Measurements from ENCODE around the gene ASIC4. TPM values are rescaled to one million over a fixed set of nuclear protein-coding genes. Genes with fewer than 3 reads are reported as not detected.

Gene ASIC4
- total RNA-seq, 1 donor from 2014 or later = not detected

DNA sequence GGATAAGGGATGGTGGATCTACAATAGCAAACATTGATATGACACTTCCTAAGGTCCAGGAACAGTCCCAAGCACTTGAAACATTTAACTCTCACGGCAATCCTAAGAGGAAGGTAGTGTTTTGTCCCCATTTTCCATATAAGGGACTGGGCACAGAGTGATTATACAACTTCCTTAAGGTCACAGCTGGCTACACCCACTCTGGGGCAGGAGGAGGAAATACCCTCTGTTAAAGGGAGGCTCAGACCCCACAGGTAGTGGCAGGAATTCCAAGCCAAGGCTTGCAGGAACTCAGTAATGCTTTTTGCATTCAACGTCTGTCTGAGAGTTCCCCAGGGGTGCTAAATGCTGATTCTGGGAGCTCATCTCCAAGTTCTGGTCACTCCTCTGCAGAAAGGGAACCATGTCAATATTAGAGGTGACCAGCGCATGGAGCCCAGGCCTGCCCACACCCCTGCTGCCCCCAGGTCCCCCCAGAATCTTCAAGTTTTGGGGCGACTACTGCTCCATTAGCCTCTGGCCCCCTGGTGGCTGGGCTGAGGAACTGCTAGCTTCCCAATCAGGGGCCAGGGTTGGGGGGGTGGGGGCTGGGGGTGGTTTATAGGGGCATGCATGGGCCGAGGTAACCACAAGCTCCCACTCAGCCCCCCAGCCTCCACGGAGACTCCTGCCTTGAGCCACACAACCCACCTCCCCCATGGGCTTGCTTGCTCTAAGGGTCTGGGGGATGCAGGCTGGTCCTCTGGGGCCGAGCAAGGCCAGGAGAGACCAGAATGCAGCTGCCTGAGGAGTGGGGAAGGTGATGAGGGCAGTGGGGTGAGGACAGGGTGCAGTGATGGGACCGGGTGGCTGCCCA lies 46.0 kb downstream of the ASIC4 start:
- no peak for DNase-seq (ENCODE audit: extremely low spot score in 2 of 2)
- H3K27ac ChIP-seq = no peak overlapping the region
- peaks cover 0 to 11% of the 10 kb centered on the region in 2 donors for H3K36me3 ChIP-seq
- TF ChIP-seq, protein P1, sequence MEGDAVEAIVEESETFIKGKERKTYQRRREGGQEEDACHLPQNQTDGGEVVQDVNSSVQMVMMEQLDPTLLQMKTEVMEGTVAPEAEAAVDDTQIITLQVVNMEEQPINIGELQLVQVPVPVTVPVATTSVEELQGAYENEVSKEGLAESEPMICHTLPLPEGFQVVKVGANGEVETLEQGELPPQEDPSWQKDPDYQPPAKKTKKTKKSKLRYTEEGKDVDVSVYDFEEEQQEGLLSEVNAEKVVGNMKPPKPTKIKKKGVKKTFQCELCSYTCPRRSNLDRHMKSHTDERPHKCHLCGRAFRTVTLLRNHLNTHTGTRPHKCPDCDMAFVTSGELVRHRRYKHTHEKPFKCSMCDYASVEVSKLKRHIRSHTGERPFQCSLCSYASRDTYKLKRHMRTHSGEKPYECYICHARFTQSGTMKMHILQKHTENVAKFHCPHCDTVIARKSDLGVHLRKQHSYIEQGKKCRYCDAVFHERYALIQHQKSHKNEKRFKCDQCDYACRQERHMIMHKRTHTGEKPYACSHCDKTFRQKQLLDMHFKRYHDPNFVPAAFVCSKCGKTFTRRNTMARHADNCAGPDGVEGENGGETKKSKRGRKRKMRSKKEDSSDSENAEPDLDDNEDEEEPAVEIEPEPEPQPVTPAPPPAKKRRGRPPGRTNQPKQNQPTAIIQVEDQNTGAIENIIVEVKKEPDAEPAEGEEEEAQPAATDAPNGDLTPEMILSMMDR (IDR thresholded peaks at IDR 0.05) = peak in 2 of 3 experiments; percentile 31 to 48
- TF ChIP-seq POLR2A (IDR thresholded peaks at IDR 0.05) = no peak
- no peaks in the 10 kb centered on the region for H3K4me1 ChIP-seq
- intact Hi-C loops (cut with DNase I) = no loop called here
- H3K4me3 ChIP-seq = no peak overlapping the region
- H3K27me3 ChIP-seq = no peaks in the 10 kb centered on the region
- no peaks in the 10 kb centered on the region for H3K9me3 ChIP-seq

GRCh38 chr2:219560893-219561178 lies 46.6 kb downstream of the ASIC4 start:
- TF ChIP-seq POLR2A (IDR thresholded peaks at IDR 0.05) = no peak
- TF ChIP-seq, protein P1 (IDR thresholded peaks at IDR 0.05) = no peak
- H3K27ac ChIP-seq = no peak overlapping the region
- H3K4me3 ChIP-seq = no peak overlapping the region
- H3K27me3 ChIP-seq = no peaks in the 10 kb centered on the region
- no peak for DNase-seq (ENCODE audit: extremely low spot score in 2 of 2)
- H3K36me3 ChIP-seq = peaks cover 0 to 11% of the 10 kb centered on the region in 2 donors
- no peaks in the 10 kb centered on the region for H3K9me3 ChIP-seq
- intact Hi-C loops (cut with DNase I) = no loop called here
- no peaks in the 10 kb centered on the region for H3K4me1 ChIP-seq

DNA sequence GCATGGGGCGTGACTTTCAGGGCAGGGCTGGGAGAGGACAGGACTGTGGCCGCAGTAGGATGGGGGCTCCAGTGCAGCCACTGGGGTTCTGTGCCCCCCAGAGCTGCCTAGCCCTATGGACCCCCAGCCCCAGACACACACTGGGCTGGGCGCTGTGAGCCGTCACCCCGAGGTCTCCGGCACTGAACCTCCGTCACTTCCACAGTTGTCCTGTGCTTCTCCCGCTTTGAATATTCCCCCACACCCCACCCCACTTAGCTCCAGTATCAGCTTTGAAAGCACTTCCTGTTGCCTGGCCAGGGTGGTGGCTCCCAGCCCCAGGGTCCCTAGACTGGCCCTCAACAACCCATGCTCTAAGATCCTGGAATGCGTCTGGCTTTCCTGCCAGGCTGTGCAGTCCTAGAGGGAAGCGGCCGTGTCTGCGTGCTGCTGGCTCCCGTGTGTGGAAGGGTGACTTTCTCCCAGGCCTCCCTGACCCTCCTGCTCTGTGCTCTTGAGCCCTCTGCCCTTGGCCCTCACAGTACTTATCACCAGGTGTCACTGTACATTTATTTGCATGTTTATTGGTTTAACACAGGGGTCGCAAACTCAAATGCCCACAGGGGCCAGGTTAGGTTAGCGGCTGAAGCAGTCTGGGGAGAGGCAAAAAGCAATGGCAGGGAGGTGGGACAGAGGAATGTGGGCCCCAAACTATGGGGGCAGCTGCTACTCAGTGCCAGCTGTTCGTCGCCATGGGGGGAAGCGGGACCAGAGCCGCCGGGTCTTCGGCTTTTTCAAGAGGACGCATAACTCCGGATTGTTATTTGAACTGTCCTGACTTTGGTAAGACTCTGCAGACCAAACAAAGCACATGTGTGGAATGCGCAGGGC lies 47.1 kb downstream of the ASIC4 start:
- DNase-seq (ENCODE audit: extremely low spot score in 2 of 2) = no peak

DNA sequence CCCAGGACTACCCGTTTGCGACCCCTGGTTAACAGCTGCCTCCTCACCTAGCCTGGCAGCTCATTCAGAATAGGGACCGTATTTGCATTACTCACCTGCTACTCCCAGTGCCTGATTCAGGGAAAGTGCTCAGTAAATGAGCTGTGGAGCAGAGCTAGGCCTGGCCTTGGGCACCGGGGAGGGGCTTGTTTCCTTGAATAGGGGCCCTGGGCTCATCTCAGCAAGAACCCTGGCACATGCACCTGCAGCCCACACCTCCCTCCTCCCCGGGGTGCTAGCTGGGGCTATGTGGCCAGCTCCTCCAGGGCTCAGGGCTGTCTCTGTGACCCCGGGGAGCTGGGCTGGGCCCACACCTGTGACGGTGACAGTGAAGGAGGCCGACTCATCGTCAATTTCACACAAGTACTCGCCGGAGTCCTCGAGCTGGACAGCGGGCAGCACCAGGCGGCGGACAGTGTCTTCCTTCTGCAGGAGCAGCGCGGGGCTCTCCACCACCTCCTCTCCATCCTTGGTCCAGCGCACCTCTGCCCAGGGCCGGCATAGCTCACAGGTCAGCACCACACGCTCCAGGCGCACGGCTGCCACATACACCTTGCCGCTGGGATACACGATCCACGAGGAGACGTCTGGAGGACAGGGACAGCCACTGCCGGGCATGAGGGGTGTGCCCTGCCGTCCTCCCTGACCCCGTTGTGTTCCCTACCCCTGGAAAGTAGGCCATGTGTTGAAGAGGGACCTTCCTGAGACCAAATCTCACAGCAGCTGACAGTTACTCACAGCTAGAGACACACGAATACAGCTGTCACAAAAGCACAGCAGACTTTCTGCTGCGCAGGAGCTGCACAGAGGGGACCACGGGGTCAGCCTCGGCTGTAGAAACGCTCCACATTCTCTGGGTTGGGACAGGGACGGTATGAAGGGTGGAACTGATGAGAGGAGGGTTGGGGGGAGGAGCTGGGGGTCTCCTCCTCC lies 48.1 kb downstream of the ASIC4 start:
- no peaks in the 10 kb centered on the region for H3K4me1 ChIP-seq
- DNase-seq (ENCODE audit: extremely low spot score in 2 of 2) = no peak
- peaks cover 0 to 11% of the 10 kb centered on the region in 2 donors for H3K36me3 ChIP-seq
- no peak overlapping the region for H3K27ac ChIP-seq
- H3K4me3 ChIP-seq = no peak overlapping the region
- no peaks in the 10 kb centered on the region for H3K27me3 ChIP-seq
- no peaks in the 10 kb centered on the region for H3K9me3 ChIP-seq
- TF ChIP-seq POLR2AphosphoS5 (IDR thresholded peaks at IDR 0.05; ENCODE audit: insufficient read depth in 1 of 2, low read depth in 1 of 2) (no peak), POLR2A (IDR thresholded peaks at IDR 0.05) (no peak)
- TF ChIP-seq, protein P1 (IDR thresholded peaks at IDR 0.05) = no peak
- intact Hi-C loops (cut with DNase I) = no loop called here

More for the DNA sequence above, 47.1 kb downstream of the ASIC4 start:
- Histone ChIP-seq H3K27me3 (no peaks in the 10 kb centered on the region), H3K4me3 (no peak overlapping the region), H3K36me3 (peaks cover 0 to 11% of the 10 kb centered on the region in 2 donors), H3K4me1 (no peaks in the 10 kb centered on the region), H3K9me3 (no peaks in the 10 kb centered on the region), H3K27ac (no peak overlapping the region)
- intact Hi-C loops (cut with DNase I) = no loop called here
- no peak for TF ChIP-seq POLR2A (IDR thresholded peaks at IDR 0.05)
- TF ChIP-seq, protein P1 (IDR thresholded peaks at IDR 0.05) = no peak
- no peak for TF ChIP-seq POLR2AphosphoS5 (IDR thresholded peaks at IDR 0.05; ENCODE audit: insufficient read depth in 1 of 2, low read depth in 1 of 2)
